Measurements from ENCODE around the gene EDEM1. TPM values are rescaled to one million over a fixed set of nuclear protein-coding genes. Genes with fewer than 3 reads are reported as not detected.
A peak's percentile ranks its signal among the peaks of the same experiment; 100 is the strongest.

EDEM1 gene
- total and polyA plus RNA-seq, 5 donors = 3.6 to 16.6 (median 10.2) TPM

GRCh38 chr3:5201536-5201935, 14.0 kb downstream of the EDEM1 start:
- intact Hi-C loops (cut with DNase I) = no loop called here
- DNase-seq = no peak
- Histone ChIP-seq H3K4me1 (ENCODE audit: control insufficient read depth, insufficient read depth, low read length) (peaks cover 2% of the 10 kb centered on the region), H3K9me3 (ENCODE audit: control insufficient read depth, low read length) (no peaks in the 10 kb centered on the region), H3K4me3 (ENCODE audit: low read length) (no peak overlapping the region), H3K27me3 (ENCODE audit: control insufficient read depth, insufficient read depth) (no peaks in the 10 kb centered on the region), H3K27ac (ENCODE audit: low read length) (no peak overlapping the region)
- no peak for ATAC-seq
- 77% methylated on average over 6 of the region's 6 CpGs for WGBS

- Histone ChIP-seq H3K9me3 (ENCODE audit: control insufficient read depth, low read length) (no peaks in the 10 kb centered on the region), H3K27me3 (ENCODE audit: control insufficient read depth, insufficient read depth) (no peaks in the 10 kb centered on the region), H3K4me3 (ENCODE audit: low read length) (no peak overlapping the region), H3K4me1 (ENCODE audit: control insufficient read depth, insufficient read depth, low read length) (peaks cover 2% of the 10 kb centered on the region), H3K27ac (ENCODE audit: low read length) (no peak overlapping the region)
- ATAC-seq (no peak), DNase-seq (no peak)
- 92% methylated on average over 2 of the region's 2 CpGs for WGBS
- intact Hi-C loops (cut with DNase I) = no loop called here
Observed at GRCh38 chr3:5202222-5202621, 14.7 kb downstream of the EDEM1 start.

DNA sequence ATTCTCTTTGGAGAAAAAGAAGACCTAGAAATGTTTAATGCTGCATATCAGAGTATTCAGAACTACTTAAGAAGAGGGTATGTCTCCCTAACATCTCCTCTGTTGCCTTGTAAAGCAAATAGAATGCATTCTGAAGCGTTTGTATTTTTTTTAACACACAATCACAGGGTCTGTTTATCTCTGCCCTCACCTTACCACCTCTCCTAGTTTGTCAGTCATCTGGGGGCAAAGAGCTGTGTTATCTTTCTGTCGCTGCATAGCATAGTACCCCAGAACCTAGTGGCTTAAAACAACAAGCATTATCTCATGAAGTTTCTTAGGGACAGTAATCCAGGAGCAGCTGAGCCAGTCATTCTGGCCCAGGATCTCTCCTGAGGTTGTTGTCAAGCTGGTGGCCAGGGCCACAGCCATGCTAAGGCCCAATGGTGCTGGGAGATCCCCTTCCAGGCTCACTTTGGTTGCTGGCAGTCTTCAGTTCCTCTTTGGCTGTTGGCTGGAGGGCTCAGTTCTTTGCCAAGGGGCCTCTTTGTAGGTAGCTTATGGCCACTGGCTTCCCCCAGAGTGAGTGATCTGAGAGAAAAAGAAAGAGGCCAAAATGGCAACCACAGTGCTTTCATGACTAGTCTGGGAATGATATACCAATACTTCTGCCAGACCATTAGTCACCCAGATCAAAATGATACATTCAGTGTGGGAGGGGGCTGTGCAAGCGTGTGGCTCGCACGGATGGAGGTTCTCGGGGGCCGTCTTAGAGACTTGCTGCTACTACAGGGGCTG, 17.8 kb downstream of the EDEM1 start:
- intact Hi-C loops (cut with DNase I) = no loop called here

DNA sequence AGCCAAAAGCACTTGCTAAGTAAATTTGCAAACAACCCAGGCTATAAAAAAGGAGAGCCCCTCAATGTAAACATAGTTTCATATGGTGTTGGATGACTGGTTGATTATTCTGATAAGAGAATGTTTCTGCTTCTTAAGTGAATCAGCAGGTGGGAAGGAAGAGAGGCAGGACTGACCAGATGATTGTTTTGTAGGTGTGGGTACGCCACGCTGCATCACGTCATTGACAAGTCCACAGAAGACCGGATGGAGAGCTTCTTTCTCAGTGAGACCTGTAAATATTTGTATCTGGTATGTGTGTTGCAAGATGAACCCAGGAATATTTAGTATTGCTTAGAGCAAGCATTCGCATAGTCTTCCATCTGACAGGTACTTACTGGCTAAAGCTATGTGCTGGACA, 23.4 kb downstream of the EDEM1 start:
- intact Hi-C loops (cut with DNase I) = no loop called here
- Histone ChIP-seq H3K27ac (ENCODE audit: low read length) (no peak overlapping the region), H3K9me3 (ENCODE audit: control insufficient read depth, low read length) (no peaks in the 10 kb centered on the region), H3K4me3 (ENCODE audit: low read length) (no peak overlapping the region), H3K27me3 (ENCODE audit: control insufficient read depth, insufficient read depth) (no peaks in the 10 kb centered on the region), H3K4me1 (ENCODE audit: control insufficient read depth, insufficient read depth, low read length) (no peaks in the 10 kb centered on the region)
- ATAC-seq (no peak), DNase-seq (no peak)
- WGBS = 96% methylated on average over 5 of the region's 5 CpGs

More for the DNA sequence above, 17.8 kb downstream of the EDEM1 start:
- ATAC-seq (no peak), DNase-seq (no peak)
- H3K9me3 ChIP-seq (ENCODE audit: control insufficient read depth, low read length) = no peaks in the 10 kb centered on the region
- 74% methylated on average over 7 of the region's 7 CpGs for WGBS
- H3K4me1 ChIP-seq (ENCODE audit: control insufficient read depth, insufficient read depth, low read length) = no peaks in the 10 kb centered on the region
- H3K27ac ChIP-seq (ENCODE audit: low read length) = no peak overlapping the region
- no peak overlapping the region for H3K4me3 ChIP-seq (ENCODE audit: low read length)
- no peaks in the 10 kb centered on the region for H3K27me3 ChIP-seq (ENCODE audit: control insufficient read depth, insufficient read depth)

DNA sequence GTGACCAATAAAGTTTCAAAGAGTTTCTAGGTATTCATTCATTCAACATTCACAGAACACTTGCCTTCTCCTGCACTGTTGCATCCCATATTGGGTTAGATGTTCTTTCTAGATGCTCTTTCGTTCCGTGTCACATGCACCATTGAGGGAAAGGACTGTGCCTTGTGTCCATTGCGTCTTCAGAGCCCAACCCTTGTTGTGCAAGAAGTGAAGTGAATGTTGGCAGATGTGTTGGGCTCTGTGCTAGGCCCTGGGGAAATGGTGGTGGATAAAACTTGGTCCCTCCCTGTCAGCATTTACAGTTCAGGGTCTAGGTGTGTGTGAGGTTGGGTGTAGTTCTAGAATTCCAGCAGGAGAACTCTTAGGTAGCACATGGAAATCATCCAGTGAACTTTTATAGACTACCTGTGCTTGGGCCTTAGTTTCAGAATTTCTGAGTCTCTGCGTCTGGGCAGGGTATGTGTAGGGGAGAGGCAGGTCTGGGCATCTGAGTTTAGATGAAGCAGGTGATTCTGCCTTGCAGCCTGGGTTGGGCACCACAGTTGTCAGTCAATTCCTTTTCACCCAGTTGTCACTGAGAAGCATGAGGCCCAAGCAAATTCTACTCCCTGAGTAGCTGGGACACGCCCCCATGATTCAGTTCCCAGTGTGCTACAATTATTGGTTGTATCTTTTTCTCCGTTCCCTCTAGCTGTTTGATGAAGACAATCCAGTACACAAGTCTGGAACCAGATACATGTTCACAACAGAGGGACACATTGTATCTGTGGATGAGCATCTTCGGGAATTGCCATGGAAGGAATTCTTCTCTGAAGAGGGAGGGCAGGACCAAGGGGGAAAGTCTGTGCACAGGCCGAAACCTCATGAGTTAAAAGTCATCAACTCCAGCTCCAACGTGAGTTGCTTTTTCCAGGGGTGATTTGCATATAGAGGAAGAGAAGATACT, 25.4 kb downstream of the EDEM1 start:
- ATAC-seq = peak in 1 of 2 donors; percentile 46
- H3K4me1 ChIP-seq (ENCODE audit: control insufficient read depth, insufficient read depth, low read length) = no peaks in the 10 kb centered on the region
- intact Hi-C loops (cut with DNase I) = no loop called here

DNA sequence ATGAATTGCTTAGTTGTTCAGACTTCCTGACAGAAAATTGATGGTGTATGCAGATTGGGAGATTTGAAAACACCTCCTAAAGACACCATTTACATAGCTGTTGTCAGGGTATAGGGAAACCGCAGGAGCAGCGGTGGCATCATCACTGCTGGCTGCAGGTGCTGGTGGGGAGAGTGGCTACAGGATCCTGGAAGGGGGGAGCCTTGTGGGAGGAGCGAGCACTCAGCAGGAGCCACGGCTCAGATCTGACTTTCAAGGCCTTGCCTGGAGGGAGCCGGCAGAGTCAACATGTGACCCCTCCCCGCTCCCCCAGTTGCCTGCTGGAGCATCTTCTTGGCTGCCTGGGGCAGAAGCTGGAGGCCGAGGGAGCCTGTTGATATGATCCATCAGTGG, 26.1 kb downstream of the EDEM1 start:
- DNase-seq = no peak
- no peaks in the 10 kb centered on the region for H3K9me3 ChIP-seq (ENCODE audit: control insufficient read depth, low read length)
- intact Hi-C loops (cut with DNase I) = no loop called here
- no peak overlapping the region for H3K27ac ChIP-seq (ENCODE audit: low read length)
- WGBS = 73% methylated on average over 7 of the region's 7 CpGs
- H3K4me3 ChIP-seq (ENCODE audit: low read length) = no peak overlapping the region
- no peaks in the 10 kb centered on the region for H3K4me1 ChIP-seq (ENCODE audit: control insufficient read depth, insufficient read depth, low read length)
- no peaks in the 10 kb centered on the region for H3K27me3 ChIP-seq (ENCODE audit: control insufficient read depth, insufficient read depth)
- ATAC-seq = no peak

More for the DNA sequence above, 25.4 kb downstream of the EDEM1 start:
- Histone ChIP-seq H3K27ac (ENCODE audit: low read length) (no peak overlapping the region), H3K4me3 (ENCODE audit: low read length) (no peak overlapping the region), H3K9me3 (ENCODE audit: control insufficient read depth, low read length) (no peaks in the 10 kb centered on the region), H3K27me3 (ENCODE audit: control insufficient read depth, insufficient read depth) (no peaks in the 10 kb centered on the region)
- WGBS = 79% methylated on average over 9 of the region's 9 CpGs
- no peak for DNase-seq

DNA sequence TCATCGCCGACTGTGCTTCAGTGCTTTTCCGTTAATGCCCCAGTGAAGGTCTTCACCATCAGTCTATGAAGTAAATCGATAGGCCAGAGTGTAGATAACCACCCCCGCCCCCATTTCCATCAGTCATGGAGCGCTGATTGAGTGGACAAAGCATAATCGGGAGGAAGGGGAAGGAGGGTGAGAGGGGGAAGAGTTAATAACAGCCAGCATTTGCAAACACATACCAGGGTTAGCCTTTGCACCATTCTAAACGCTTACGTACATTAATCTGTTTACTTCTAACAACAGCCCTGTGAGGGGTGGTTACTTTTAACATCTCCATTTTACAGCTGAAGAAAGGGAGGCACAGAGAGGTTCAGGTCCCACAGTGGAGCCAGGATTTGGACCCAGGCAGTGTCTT, 26.8 kb downstream of the EDEM1 start:
- intact Hi-C loops (cut with DNase I) = no loop called here
- H3K27me3 ChIP-seq (ENCODE audit: control insufficient read depth, insufficient read depth) = no peaks in the 10 kb centered on the region
- 80% methylated on average over 9 of the region's 9 CpGs for WGBS
- no peak overlapping the region for H3K4me3 ChIP-seq (ENCODE audit: low read length)
- no peak for ATAC-seq
- H3K4me1 ChIP-seq (ENCODE audit: control insufficient read depth, insufficient read depth, low read length) = no peaks in the 10 kb centered on the region
- no peak overlapping the region for H3K27ac ChIP-seq (ENCODE audit: low read length)
- DNase-seq = no peak
- H3K9me3 ChIP-seq (ENCODE audit: control insufficient read depth, low read length) = no peaks in the 10 kb centered on the region

GRCh38 chr3:5217824-5218595, 30.5 kb downstream of the EDEM1 start:
- DNase-seq (peak in 1 of 3 donors; percentile 39), ATAC-seq (no peak)
- Histone ChIP-seq H3K4me1 (ENCODE audit: control insufficient read depth, insufficient read depth, low read length) (peaks cover 2% of the 10 kb centered on the region), H3K4me3 (ENCODE audit: low read length) (no peak overlapping the region), H3K9me3 (ENCODE audit: control insufficient read depth, low read length) (no peaks in the 10 kb centered on the region), H3K27me3 (ENCODE audit: control insufficient read depth, insufficient read depth) (no peaks in the 10 kb centered on the region), H3K27ac (ENCODE audit: low read length) (no peak overlapping the region)
- 66% methylated on average over 9 of the region's 9 CpGs for whole genome bisulfite sequencing
- intact Hi-C loops (cut with DNase I) = no loop called here

DNA sequence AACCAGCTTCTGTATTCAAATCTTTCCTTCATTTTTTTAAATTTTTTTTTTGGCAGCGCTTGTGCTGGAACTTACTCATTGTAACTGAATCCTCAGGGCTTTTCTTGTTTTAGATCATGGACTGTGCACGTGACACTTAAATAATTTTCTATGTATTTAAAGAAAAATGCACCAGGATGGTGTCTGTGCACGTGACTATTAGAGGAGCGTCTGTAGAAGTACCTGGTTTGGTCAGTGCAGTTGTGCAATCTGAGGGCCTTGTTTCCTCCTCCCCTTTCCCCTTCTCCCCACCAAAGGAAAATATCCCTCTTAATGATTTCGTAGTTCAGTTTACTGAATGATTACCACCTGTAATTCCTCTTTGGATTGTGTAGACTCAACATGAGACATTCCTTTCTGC, 31.3 kb downstream of the EDEM1 start:
- intact Hi-C loops (cut with DNase I) = no loop called here
- Histone ChIP-seq H3K4me1 (ENCODE audit: control insufficient read depth, insufficient read depth, low read length) (peaks cover 2% of the 10 kb centered on the region), H3K4me3 (ENCODE audit: low read length) (no peak overlapping the region), H3K27me3 (ENCODE audit: control insufficient read depth, insufficient read depth) (no peaks in the 10 kb centered on the region), H3K27ac (ENCODE audit: low read length) (no peak overlapping the region), H3K9me3 (ENCODE audit: control insufficient read depth, low read length) (no peaks in the 10 kb centered on the region)
- ATAC-seq = no peak
- DNase-seq = no peak
- 63% methylated on average over 5 of the region's 5 CpGs for WGBS

DNA sequence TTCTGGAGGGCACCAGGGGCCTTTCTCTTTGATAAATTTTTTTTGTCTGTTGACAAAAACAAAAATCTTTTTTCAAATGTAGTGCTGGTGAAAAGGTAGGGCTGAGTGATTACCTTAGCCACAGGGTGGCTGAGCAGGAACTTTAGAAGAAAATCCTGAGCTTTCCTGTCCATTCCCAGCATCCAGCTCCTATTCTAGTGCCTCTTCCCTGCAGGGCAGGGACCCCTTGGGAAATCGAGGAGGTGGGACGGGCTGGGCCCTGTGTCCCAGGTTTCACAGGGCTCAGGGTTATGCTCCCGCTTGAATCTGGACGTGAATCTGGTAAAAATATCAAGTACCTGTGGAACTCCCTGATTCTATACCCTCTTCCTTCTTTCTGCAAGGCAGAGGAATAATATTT, 31.7 kb downstream of the EDEM1 start:
- no peak for ATAC-seq

More for the DNA sequence above, 31.7 kb downstream of the EDEM1 start:
- Histone ChIP-seq H3K27me3 (ENCODE audit: control insufficient read depth, insufficient read depth) (no peaks in the 10 kb centered on the region), H3K9me3 (ENCODE audit: control insufficient read depth, low read length) (no peaks in the 10 kb centered on the region), H3K4me3 (ENCODE audit: low read length) (no peak overlapping the region), H3K4me1 (ENCODE audit: control insufficient read depth, insufficient read depth, low read length) (peaks cover 2% of the 10 kb centered on the region), H3K27ac (ENCODE audit: low read length) (no peak overlapping the region)
- intact Hi-C loops (cut with DNase I) = no loop called here
- 84% methylated on average over 4 of the region's 4 CpGs for WGBS
- DNase-seq = no peak
